GM18909 (cell line): ENCODE data around the gene KLHL9.

Experiments used
- ATAC-seq: cut with Tn5 transposase; IDR thresholded peaks from one replicate; pipeline ENCODE4 v1.9.1; 2021; ENCODE audit warnings: mild to moderate bottlenecking; ENCODE audit not compliant: unreplicated experiment, poor library complexity

KLHL9 gene

GRCh38 chr9:21320465-21320864 is 14.7 kb downstream of the KLHL9 start:
- ATAC-seq, result no peak

- peak; percentile 84 for ATAC-seq
Observed at GRCh38 chr9:21317956-21318923, 17.0 kb downstream of the KLHL9 start.

- no peak for ATAC-seq
Observed at GRCh38 chr9:21316860-21317259, 18.3 kb downstream of the KLHL9 start.

- ATAC-seq, result no peak
Observed at GRCh38 chr9:21316032-21316842, 19.0 kb downstream of the KLHL9 start.

DNA sequence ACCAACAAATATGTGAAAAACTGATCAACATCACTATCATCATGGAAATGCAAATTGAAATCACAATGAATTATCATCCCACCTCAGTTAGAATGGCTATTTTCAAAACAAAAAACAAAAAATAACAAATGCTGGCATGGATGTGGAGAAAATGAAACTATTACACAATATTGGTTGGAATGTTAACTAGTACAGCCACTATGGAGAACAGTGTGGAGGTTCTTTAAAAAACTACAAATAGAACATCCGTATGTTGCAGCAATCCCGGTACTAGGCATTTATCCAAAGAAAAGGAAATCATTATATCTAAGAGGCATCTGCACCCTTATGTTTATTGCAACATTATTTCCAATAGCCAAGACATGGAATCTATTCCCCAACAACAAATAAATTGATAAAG is 21.1 kb downstream of the KLHL9 start:
- no peak for ATAC-seq

DNA sequence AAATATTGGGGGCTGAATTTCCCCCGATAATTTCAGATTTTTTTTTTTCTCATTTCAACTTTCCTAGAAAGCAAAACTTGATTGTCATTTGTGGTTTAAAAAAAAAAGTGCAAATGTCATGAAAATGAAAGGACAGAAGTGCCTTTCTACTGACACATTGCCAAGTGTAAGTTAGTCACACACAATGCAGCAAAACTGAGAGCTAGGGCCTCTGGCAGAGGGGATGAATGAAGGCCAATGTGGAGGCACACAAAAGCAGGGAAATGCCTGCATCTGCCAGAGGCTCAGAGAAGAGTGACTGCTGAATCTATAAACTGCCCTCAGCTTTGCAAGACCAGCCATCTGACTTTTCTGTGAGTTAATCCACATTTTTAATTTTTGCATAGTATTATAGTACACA is 23.3 kb downstream of the KLHL9 start:
- ATAC-seq, result no peak

DNA sequence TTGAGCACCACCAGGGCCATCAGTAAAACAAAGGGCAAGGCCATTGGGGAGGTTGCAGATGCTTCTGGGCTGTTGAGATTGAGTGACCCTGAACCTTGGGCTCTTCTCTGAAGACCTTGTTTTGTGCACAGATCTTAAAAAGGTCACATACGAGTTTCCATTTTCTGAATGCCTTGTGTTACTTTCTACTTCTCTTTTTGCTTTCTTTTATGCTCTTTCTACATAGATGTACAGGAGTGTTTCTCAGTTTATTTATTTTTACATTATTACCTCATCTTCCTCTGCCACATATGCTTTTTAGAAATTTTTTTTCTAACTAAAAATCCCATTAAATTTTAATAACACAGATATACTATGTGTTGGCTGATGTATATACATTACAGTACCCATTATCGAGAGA is 30.0 kb downstream of the KLHL9 start, which contains the start of gene IFNA5:
TSS of gene IFNA5 (minus strand) at position 101 of the 400 bp plus-strand sequence. CDS start at position 44, 57 bp downstream.
- no peak for ATAC-seq

GRCh38 chr9:21295992-21296391 is 39.2 kb downstream of the KLHL9 start:
- ATAC-seq, result no peak

DNA sequence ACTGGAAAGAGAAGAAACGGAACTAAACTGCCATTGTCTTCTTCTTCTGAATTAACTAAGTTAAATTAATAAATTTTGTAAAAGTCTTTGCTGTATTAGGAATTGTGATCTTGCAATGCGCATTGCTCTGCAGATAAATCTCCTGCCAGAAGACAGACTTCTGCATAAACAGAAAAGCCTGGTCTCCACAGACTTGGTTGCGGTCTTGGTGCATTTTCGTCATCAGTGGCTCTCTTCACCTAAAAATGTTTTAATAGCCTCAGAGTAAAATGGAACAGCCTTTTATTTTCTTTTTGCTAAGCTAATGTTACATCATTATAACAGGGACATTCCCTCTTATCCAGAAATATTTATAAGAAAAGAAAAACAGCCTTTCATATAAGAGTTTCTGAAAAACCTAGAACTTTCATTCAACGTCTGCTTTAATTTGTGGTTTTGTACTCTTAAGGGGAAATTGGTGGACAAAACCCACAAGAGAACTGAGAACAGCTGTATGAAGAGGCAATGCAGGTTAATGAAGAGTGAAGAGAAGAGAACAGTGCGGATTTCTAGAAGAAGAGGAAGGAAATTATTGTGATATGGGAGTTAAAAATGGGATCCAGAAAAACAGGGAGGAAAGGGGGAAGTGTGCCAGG is 40.2 kb downstream of the KLHL9 start:
- peak; percentile 81 for ATAC-seq

- peak; percentile 70 for ATAC-seq
Observed at GRCh38 chr9:21294364-21294774, 40.8 kb downstream of the KLHL9 start.

DNA sequence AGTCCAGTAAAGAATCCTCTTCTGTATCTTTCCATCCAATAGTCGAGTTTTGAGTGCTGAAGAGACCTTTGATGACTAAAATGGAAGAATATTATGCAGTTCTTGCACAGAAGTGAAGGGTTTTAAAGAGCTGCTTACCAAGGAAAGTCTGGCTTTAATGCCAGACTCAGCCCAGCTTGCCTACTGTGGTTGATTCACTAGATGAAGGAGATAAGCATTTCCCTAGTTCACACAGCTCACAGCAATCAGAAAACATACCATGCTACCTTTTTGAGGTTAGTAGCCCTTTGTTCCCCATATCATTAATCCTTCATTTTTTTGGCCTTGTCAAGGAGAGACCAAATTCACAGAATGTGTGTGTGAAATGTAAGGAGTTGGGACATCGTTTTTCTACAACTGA is 45.4 kb downstream of the KLHL9 start:
- ATAC-seq, result no peak

GRCh38 chr9:21287280-21287679 is 47.9 kb downstream of the KLHL9 start:
- no peak for ATAC-seq

GRCh38 chr9:21286659-21287058 is 48.5 kb downstream of the KLHL9 start:
- ATAC-seq, result no peak

GRCh38 chr9:21286099-21286498 is 49.1 kb downstream of the KLHL9 start:
- ATAC-seq, result no peak

DNA sequence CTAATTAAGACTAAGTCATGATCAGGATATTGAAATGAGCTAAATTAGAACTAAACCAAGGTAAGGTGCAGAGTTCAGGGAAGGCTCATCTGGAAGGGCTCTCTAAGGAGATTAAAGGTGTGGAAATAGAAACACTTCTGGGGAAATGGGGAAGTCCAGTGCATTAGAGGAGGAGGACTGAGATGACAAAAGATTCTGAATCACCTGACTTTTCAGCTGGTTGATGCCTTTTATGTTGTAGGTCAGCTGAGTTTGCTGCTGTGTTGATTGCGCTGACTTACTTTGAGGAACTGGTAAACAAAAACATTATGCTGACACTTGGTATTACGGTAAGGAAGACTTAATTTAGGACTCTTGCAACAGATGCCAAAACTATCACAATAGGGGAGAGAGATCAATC is 53.9 kb downstream of the KLHL9 start:
- no peak for ATAC-seq
